Loucy (cell line): ENCODE results near the gene BRD9.

Source experiments
- H2AFZ ChIP-seq: fragments of 200-600 bp; sonication (generic); 2 replicates; pipeline ENCODE4 v1.6.0; 2016; ENCODE audit warnings: antibody characterized with exemption, mild to moderate bottlenecking, low read length, moderate library complexity
- H3F3A ChIP-seq: fragments of 200-600 bp; 2 replicates; pipeline ENCODE4 v1.6.0; 2016; ENCODE audit warnings: antibody characterized with exemption, low read depth, mild to moderate bottlenecking
- H3K27me3 ChIP-seq: fragments of 200-600 bp; sonication (generic); 2 replicates; pipeline ENCODE4 v1.6.1; 2014; ENCODE audit warnings: low read length, mild to moderate bottlenecking; ENCODE audit not compliant: insufficient read depth, poor library complexity, severe bottlenecking
- H3K36me3 ChIP-seq: fragments of 200-600 bp; sonication (generic); 2 replicates; pipeline ENCODE4 v1.6.1; 2016; ENCODE audit warnings: low read length; ENCODE audit not compliant: insufficient read depth
- H3K4me1 ChIP-seq: fragments of 200-600 bp; sonication (generic); 2 replicates; pipeline ENCODE4 v1.5.1; 2014; ENCODE audit warnings: low read length, mild to moderate bottlenecking; ENCODE audit not compliant: insufficient read depth, poor library complexity, severe bottlenecking
- H3K4me2 ChIP-seq: fragments of 200-600 bp; sonication (generic); 2 replicates; pipeline ENCODE4 v1.6.0; 2014; ENCODE audit warnings: antibody characterized with exemption, low read length, low read depth, mild to moderate bottlenecking; ENCODE audit not compliant: poor library complexity, severe bottlenecking
- H3K4me3 ChIP-seq: fragments of 200-600 bp; sonication (generic); 2 replicates; pipeline ENCODE4 v1.5.1; 2014; ENCODE audit warnings: low read length, mild to moderate bottlenecking, mixed read lengths; ENCODE audit not compliant: poor library complexity, severe bottlenecking
- H3K79me2 ChIP-seq: fragments of 200-600 bp; sonication (generic); 2 replicates; pipeline ENCODE4 v1.6.1; 2014; ENCODE audit warnings: low read length; ENCODE audit not compliant: insufficient read depth
- H3K9ac ChIP-seq: fragments of 200-600 bp; sonication (generic); 2 replicates; pipeline ENCODE4 v1.6.0; 2014; ENCODE audit warnings: mild to moderate bottlenecking, low read depth, low read length, moderate library complexity; ENCODE audit not compliant: poor library complexity, severe bottlenecking
- H3K9me2 ChIP-seq: fragments of 200-600 bp; sonication (generic); replicated peaks from 2 replicates; pipeline ENCODE4 v1.6.1; 2016; ENCODE audit warnings: low read depth, low read length, mixed read lengths
- H3K9me3 ChIP-seq: fragments of 200-600 bp; sonication (generic); 2 replicates; pipeline ENCODE4 v1.6.1; 2014; ENCODE audit warnings: mild to moderate bottlenecking, antibody characterized with exemption, low read length, low read depth; ENCODE audit not compliant: insufficient read depth
- H4K20me1 ChIP-seq: fragments of 200-600 bp; sonication (generic); 2 replicates; pipeline ENCODE4 v1.6.0; 2014; ENCODE audit warnings: antibody characterized with exemption, low read length, mild to moderate bottlenecking; ENCODE audit not compliant: insufficient read depth, poor library complexity, severe bottlenecking
- EZH2phosphoT487 ChIP-seq: fragments of 200-600 bp; IDR thresholded peaks from 2 replicates; pipeline ENCODE4 v1.6.1; 2018; ENCODE audit warnings: antibody characterized with exemption, mild to moderate bottlenecking, moderate library complexity, borderline replicate concordance
- TF ChIP-seq, protein P1 (sequence below): fragments of 200-600 bp; sonication (generic); conservative IDR thresholded peaks from 2 replicates; pipeline ENCODE4 v1.5.1; 2014; ENCODE audit warnings: mild to moderate bottlenecking, antibody characterized with exemption, low read length

The BRD9 gene

DNA sequence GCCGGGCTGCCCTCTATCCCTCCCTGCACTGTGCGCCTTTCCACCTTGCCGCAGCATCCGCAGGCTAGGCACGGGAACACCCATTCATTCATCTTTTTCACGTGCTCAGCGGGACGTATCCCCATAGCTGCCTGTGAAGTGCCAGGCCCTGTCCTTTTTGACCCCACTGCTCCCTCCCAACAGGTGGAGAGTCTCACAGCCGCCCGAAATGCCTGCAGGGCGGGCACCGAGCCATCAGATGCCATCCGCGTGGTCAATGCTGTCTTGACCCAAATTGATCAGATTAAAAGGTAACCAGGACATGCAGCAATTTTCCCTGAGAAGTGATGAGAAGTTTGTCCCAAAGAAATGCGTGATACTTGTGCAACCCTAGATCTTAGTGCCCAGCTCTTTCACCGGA is 15.6 kb upstream of the BRD9 start:
- Histone ChIP-seq H2AFZ (no peak overlapping the region), H3F3A (no peaks in the 10 kb centered on the region), H3K4me3 (no peak overlapping the region), H3K9ac (no peak overlapping the region), H3K27me3 (no peaks in the 10 kb centered on the region), H3K79me2 (no peaks in the 10 kb centered on the region; the same call in 1 of the 2 replicates), H3K9me2 (no peaks in the 10 kb centered on the region), H3K9me3 (no peaks in the 10 kb centered on the region), H3K4me1 (no peaks in the 10 kb centered on the region), H3K36me3 (peaks cover 45% of the 10 kb centered on the region), H3K4me2 (no peak overlapping the region), H4K20me1 (no peaks in the 10 kb centered on the region)
- no peak for TF ChIP-seq EZH2phosphoT487
- TF ChIP-seq, protein P1, sequence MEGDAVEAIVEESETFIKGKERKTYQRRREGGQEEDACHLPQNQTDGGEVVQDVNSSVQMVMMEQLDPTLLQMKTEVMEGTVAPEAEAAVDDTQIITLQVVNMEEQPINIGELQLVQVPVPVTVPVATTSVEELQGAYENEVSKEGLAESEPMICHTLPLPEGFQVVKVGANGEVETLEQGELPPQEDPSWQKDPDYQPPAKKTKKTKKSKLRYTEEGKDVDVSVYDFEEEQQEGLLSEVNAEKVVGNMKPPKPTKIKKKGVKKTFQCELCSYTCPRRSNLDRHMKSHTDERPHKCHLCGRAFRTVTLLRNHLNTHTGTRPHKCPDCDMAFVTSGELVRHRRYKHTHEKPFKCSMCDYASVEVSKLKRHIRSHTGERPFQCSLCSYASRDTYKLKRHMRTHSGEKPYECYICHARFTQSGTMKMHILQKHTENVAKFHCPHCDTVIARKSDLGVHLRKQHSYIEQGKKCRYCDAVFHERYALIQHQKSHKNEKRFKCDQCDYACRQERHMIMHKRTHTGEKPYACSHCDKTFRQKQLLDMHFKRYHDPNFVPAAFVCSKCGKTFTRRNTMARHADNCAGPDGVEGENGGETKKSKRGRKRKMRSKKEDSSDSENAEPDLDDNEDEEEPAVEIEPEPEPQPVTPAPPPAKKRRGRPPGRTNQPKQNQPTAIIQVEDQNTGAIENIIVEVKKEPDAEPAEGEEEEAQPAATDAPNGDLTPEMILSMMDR, result no peak

DNA sequence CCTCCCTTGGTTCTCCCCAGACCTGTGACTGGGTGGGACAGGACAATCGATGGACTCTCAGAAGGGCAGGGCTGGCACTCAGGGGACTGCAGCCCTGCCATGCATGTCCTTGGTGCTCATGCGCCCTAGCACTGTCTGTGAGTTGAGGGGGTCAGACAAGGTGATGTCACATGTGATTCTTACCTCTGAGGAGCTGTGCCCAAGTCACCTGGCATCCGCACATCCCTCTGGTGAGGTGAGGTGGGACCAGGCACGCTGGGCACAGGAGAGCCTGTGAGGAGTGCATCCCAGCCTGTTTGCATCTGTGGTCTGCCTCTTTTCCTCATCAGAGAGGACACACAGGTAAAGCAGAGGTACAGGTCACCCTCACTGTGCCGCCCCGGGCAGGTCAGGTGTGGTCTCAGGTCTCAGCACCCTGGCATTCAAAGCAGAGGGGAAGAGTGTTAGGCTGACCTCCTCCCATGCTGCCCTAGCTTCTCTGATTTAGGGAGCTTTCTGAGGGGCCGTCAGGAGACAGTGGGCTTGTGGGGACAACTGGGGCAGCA is 14.8 kb upstream of the BRD9 start:
- Histone ChIP-seq H3K4me2 (no peak overlapping the region), H3K79me2 (no peaks in the 10 kb centered on the region; the same call in 1 of the 2 replicates), H3K4me3 (no peak overlapping the region), H3K9ac (no peak overlapping the region), H3K27me3 (no peaks in the 10 kb centered on the region), H2AFZ (no peak overlapping the region), H3K9me2 (no peaks in the 10 kb centered on the region), H3F3A (no peaks in the 10 kb centered on the region), H4K20me1 (no peaks in the 10 kb centered on the region), H3K9me3 (no peaks in the 10 kb centered on the region), H3K36me3 (peaks cover 45% of the 10 kb centered on the region), H3K4me1 (no peaks in the 10 kb centered on the region)
- TF ChIP-seq, protein P1, result no peak
- no peak for TF ChIP-seq EZH2phosphoT487

DNA sequence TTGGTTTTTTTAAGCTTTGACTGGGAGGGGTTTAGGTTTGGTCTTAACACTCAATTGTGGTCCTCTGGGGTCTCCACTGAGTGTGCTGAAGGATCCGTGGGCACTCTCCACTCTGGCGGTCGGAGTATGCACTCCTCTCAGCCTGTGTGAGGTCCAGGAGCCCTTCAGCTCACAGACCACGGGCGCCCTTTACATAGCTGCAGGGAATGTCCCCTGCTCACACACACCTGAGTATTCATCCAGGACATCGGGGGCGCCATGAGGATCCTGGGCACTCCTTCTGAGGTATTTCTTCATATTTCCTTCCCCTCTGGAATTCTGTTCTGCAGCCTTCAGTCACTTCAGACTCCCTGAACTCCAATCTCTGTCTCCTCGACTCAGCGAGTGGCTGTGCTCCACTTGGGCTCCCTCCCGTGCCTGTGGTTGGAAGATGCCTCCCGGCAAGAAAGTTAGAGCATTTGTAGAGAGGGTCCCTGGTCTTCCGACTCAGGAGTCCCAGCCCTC is 12.6 kb upstream of the BRD9 start:
- no peak overlapping the region for H3K4me2 ChIP-seq
- no peaks in the 10 kb centered on the region for H3K4me1 ChIP-seq
- H3K27me3 ChIP-seq, result no peaks in the 10 kb centered on the region
- H3F3A ChIP-seq, result no peaks in the 10 kb centered on the region
- H3K79me2 ChIP-seq, result no peaks in the 10 kb centered on the region; the same call in 1 of the 2 replicates
- H4K20me1 ChIP-seq, result no peaks in the 10 kb centered on the region
- no peak overlapping the region for H3K4me3 ChIP-seq
- H3K9ac ChIP-seq, result no peak overlapping the region
- TF ChIP-seq, protein P1, result no peak
- TF ChIP-seq EZH2phosphoT487, result no peak
- peaks cover 47% of the 10 kb centered on the region for H3K36me3 ChIP-seq
- no peak overlapping the region for H2AFZ ChIP-seq
- no peaks in the 10 kb centered on the region for H3K9me2 ChIP-seq
- H3K9me3 ChIP-seq, result no peaks in the 10 kb centered on the region
